Measurements from ENCODE around the gene RAMP2.

RAMP2 gene

GRCh38 chr17:42795061-42795460 lies 34.0 kb downstream of the RAMP2 start:
- no peak for DNase-seq (ENCODE audit: low spot score)

DNA sequence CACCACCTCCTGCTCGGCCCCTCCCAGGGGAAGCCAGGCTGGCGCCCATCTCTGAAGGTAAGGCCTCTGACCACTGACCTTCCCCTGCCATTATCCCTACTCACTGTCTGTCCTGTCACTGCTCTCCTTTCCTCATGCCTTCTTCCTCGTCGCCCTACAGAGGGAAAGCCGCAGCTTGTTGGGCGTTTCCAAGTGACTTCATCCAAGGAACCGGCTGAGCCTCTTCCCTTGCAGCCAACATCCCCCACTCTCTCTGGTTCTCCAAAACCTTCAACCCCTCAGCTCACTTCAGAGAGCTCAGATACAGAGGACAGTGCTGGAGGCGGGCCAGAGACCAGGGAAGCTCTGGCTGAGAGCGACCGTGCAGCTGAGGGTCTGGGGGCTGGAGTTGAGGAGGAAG lies 34.4 kb downstream of the RAMP2 start:
- no peak for DNase-seq (ENCODE audit: low spot score)

GRCh38 chr17:42796066-42796758 lies 35.2 kb downstream of the RAMP2 start:
- no peak for DNase-seq (ENCODE audit: low spot score)

DNA sequence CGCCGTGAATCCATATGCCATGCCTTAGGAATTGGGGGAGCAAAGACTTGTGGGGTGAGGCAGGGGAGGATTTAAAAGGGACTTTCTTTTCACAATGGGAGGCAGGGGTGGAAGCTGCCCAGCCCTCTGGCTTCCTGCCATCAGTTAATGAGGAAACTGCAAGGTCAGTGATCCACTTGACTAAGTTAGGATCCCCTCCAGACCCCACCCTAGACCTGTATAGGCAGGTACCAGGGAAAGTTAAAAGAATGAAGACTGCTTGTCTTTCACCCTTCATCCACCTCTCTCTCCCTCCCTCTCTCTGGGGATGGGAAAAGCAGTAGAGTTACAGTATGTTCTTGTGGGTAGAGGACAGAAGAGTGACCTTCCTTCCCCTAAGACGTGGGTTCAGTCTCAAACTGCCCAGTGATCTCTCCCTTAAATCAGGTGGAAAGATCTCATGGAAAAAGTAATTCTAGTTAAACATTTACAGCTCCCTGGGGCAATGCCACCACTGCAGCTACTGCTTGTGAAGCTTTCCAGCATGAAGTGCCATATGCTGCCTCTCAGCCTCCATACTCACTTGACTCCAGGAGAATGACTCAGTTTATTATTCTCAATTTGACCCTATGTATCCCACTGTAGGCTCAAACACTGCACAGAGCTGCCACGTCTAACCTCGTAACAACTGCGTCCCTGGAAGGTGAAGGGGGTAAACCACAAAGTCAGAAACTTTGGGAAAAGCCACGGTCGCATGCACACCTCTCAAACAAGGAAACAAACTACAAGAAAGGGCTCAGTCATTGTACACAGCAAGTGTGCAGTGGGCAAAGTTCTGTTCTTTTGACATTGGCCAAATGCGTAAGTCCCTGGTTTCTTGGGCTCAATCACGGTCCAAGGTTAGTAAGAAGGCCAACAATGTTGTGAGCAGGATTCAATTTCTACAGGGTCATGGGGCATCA lies 36.3 kb downstream of the RAMP2 start:
- DNase-seq (ENCODE audit: low spot score), result no peak

GRCh38 chr17:42798011-42798382 lies 37.0 kb downstream of the RAMP2 start:
- no peak for DNase-seq (ENCODE audit: low spot score)

DNA sequence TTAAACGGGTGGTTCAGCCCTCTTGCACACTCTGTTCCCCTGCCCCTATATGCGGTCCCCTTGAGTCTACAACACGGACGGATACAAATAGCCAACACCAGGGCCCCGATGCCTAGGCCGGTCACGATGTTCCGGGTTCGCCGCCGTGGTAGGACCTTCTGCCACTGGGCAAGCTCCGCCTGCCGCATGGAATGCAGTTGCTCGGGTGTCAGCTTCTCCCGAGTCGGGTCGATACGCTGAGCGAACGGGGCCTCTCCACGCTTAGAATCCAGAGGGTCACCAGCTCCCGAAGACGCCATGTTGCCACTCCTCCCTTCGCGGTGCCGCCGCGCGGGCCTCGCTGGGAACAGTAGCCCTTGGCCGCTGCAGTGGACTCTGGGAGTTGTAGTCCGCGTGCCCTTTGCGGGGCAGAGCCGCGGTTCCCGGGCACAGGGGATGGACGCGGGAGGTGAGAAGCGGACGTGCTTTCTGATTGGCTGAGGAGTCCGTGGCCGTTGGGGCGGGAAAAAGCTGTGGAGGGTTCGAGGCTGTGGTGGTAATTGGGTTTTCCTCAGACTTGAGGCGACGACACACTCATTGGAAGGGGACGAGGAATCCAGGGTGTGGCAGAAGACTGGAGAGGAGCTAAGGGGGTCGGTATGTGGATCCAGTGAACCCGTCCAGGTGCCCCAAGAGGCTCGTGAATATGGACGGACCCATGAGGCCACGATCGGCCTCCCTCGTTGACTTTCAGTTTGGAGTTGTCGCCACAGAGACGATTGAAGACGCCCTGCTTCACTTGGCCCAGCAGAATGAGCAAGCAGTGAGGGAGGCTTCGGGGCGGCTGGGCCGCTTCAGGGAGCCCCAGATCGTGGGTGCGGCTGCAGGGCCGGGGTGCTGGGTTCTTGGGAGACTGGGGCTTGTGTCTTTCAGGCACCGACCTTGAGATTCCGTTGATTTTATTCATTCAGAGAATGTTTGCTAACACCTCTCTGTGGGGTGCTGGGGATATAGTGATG lies 37.7 kb downstream of the RAMP2 start, which contains the start of the genes CNTD1 and COA3:
CNTD1 (plus strand) TSS at position 479 of the 998 bp plus-strand sequence; CDS start at position 686, 207 bp downstream.
COA3 (minus strand) TSS at position 322 of the 998 bp plus-strand sequence; CDS start at position 299, 23 bp downstream.
- peak; percentile 79 for DNase-seq (ENCODE audit: low spot score)

- DNase-seq (ENCODE audit: low spot score), result no peak
Measured at GRCh38 chr17:42803074-42803883, 42.3 kb downstream of the RAMP2 start.

- DNase-seq (ENCODE audit: low spot score), result no peak
Measured at GRCh38 chr17:42804918-42805367, 43.9 kb downstream of the RAMP2 start.

- no peak for DNase-seq (ENCODE audit: low spot score)
Measured at GRCh38 chr17:42806249-42806648, 45.2 kb downstream of the RAMP2 start.

DNA sequence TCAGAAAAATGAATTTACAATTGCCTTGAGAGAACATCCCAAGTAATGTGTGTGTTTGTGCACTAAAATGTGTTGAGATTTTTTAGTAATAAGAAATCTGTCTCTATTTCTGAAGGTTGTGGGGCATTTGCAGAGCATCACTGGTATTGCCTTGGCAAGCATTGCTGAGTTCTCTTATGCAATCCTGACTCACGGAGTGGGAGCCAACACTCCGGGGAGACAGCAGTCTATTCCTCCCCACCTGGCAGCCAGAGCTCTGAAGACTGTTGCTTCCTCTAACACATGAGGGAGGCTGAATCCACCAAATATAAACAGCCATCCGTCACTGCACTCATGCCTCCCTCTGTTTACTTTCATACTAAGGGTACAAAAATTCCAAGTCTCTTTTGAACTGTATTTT lies 48.2 kb downstream of the RAMP2 start:
- no peak for DNase-seq (ENCODE audit: low spot score)

Measured in germinal center (tissue), 1 donor.